Measurements from ENCODE around the gene PITPNC1. TPM values are rescaled to one million over a fixed set of nuclear protein-coding genes. Genes with fewer than 3 reads are reported as not detected.

PITPNC1 gene
- total RNA-seq, 1 experiment from 2014 or later, result 6.9 TPM

GRCh38 chr17:67652433-67652832 is 275.4 kb downstream of the PITPNC1 start:
- CTCF ChIA-PET, result interaction anchor here (1.1 kb wide), 1 partner anchor 15 kb away, joined by 3 read pairs; no protein-coding TSS in a partner anchor
- intact Hi-C loops (cut with micrococcal nuclease; ENCODE audit: unreplicated experiment), result no loop called here
- no peaks in the 10 kb centered on the region for H3K27me3 Mint-ChIP-seq (ENCODE audit: unreplicated experiment)
- no peaks in the 10 kb centered on the region for H3K4me1 Mint-ChIP-seq (ENCODE audit: low read depth, unreplicated experiment)
- H3K4me3 Mint-ChIP-seq (ENCODE audit: low read depth, unreplicated experiment), result no peak overlapping the region
- no TSS peak for BruUV-seq (replicated peaks)
- no peak overlapping the region for H3K27ac Mint-ChIP-seq (ENCODE audit: unreplicated experiment)
- H3K9me3 Mint-ChIP-seq (ENCODE audit: low read depth, unreplicated experiment), result no peaks in the 10 kb centered on the region
- H3K36me3 Mint-ChIP-seq (ENCODE audit: insufficient read depth, unreplicated experiment), result no peaks in the 10 kb centered on the region
- TF ChIP-seq CTCF (IDR thresholded peaks at IDR 0.05; ENCODE audit: unreplicated experiment), result no peak
- no peak for DNase-seq

GRCh38 chr17:67655478-67656148 is 278.5 kb downstream of the PITPNC1 start:
- Mint-ChIP-seq H3K4me3 (ENCODE audit: low read depth, unreplicated experiment) (no peak overlapping the region), H3K27me3 (ENCODE audit: unreplicated experiment) (no peaks in the 10 kb centered on the region), H3K4me1 (ENCODE audit: low read depth, unreplicated experiment) (no peaks in the 10 kb centered on the region), H3K27ac (ENCODE audit: unreplicated experiment) (no peak overlapping the region), H3K36me3 (ENCODE audit: insufficient read depth, unreplicated experiment) (no peaks in the 10 kb centered on the region), H3K9me3 (ENCODE audit: low read depth, unreplicated experiment) (peaks cover 9% of the 10 kb centered on the region)
- CTCF ChIA-PET, result interaction anchor here (0.6 kb wide), 1 partner anchor 217 kb away, joined by 3 read pairs; no protein-coding TSS in a partner anchor
- intact Hi-C loops (cut with micrococcal nuclease; ENCODE audit: unreplicated experiment), result no loop called here
- no TSS peak for BruUV-seq (replicated peaks)
- no peak for DNase-seq
- no peak for TF ChIP-seq CTCF (IDR thresholded peaks at IDR 0.05; ENCODE audit: unreplicated experiment)

- Mint-ChIP-seq H3K36me3 (ENCODE audit: insufficient read depth, unreplicated experiment) (no peaks in the 10 kb centered on the region), H3K9me3 (ENCODE audit: low read depth, unreplicated experiment) (peaks cover 9% of the 10 kb centered on the region)
These were observed 279.6 kb downstream of the PITPNC1 start for GRCh38 chr17:67656494-67657203.

GRCh38 chr17:67657596-67657995 is 280.5 kb downstream of the PITPNC1 start:
- no peak overlapping the region for H3K27ac Mint-ChIP-seq (ENCODE audit: unreplicated experiment)
- intact Hi-C loops (cut with micrococcal nuclease; ENCODE audit: unreplicated experiment), result no loop called here
- no peaks in the 10 kb centered on the region for H3K36me3 Mint-ChIP-seq (ENCODE audit: insufficient read depth, unreplicated experiment)
- TF ChIP-seq CTCF (IDR thresholded peaks at IDR 0.05; ENCODE audit: unreplicated experiment), result no peak
- CTCF ChIA-PET, result interaction anchor here (0.7 kb wide), 1 partner anchor 123 kb away, joined by 7 read pairs; no protein-coding TSS in a partner anchor
- H3K9me3 Mint-ChIP-seq (ENCODE audit: low read depth, unreplicated experiment), result peaks cover 9% of the 10 kb centered on the region
- BruUV-seq (replicated peaks), result no TSS peak
- no peak for DNase-seq
- no peaks in the 10 kb centered on the region for H3K27me3 Mint-ChIP-seq (ENCODE audit: unreplicated experiment)
- H3K4me1 Mint-ChIP-seq (ENCODE audit: low read depth, unreplicated experiment), result no peaks in the 10 kb centered on the region
- H3K4me3 Mint-ChIP-seq (ENCODE audit: low read depth, unreplicated experiment), result no peak overlapping the region

More at GRCh38 chr17:67656494-67657203, 279.6 kb downstream of the PITPNC1 start:
- Mint-ChIP-seq H3K4me3 (ENCODE audit: low read depth, unreplicated experiment) (no peak overlapping the region), H3K27ac (ENCODE audit: unreplicated experiment) (no peak overlapping the region), H3K4me1 (ENCODE audit: low read depth, unreplicated experiment) (no peaks in the 10 kb centered on the region), H3K27me3 (ENCODE audit: unreplicated experiment) (no peaks in the 10 kb centered on the region)
- TF ChIP-seq CTCF (IDR thresholded peaks at IDR 0.05; ENCODE audit: unreplicated experiment), result no peak
- no peak for DNase-seq
- intact Hi-C loops (cut with micrococcal nuclease; ENCODE audit: unreplicated experiment), result no loop called here
- no TSS peak for BruUV-seq (replicated peaks)
- CTCF ChIA-PET, result interaction anchor here (0.7 kb wide), 1 partner anchor 124 kb away, joined by 7 read pairs; no protein-coding TSS in a partner anchor

Measured in Calu3 (cell line).